ENCODE data around the gene EIF1AX. TPM values are rescaled to one million over a fixed set of nuclear protein-coding genes. Genes with fewer than 3 reads are reported as not detected.
A peak's percentile ranks its signal among the peaks of the same experiment; 100 is the strongest.

Gene EIF1AX
- total and polyA plus RNA-seq, 9 of the 15 experiments (the other 6 are each of a cell fraction or from before 2014, with no cell fraction given) = 54.2 to 178 (median 73.5) TPM

DNA sequence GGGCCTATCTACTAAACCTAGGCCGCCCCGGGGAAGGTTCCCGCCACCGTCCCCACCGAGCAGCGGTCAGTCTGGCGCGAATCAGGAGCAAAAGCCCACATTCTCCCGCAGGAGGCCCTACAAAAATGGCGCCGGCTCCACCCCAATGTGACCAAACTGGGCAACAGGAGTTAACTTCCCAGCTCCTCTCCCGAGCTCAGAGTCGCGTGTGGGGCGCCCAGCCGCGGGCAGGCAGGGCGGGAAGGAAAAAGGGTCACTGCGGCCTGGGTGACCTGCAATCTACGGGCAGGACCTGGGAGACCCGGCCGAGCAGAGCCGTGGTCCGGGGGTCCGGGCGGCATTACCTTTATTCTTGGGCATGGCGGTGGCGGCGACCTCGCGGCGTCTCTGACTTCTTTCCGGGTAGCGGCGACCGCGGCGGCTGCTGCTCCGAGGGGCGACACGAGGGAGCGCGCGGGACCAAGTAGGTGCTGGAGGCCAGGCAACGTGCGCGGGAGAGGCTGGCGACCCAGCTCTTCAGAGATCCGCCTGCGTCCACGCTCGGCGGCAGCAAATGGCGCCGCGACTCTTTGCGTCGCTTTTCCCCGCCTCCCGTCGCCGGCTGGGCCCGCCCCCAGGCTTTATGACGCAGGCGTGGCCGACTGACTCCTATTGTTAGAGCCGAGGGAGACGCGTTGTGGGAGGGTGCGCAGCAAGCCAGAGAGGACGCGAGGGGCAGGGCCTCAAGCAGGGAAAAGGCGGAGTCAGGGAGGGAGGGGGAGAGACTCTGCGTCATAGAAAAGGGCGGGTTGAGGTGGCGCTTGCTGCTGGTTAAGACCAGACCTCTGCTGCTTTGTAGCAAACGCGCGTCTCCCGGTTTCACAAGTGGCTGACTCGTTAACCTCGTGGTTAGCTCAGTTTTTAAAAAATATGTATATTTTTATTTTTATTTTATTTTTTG lies at the start of gene EIF1AX (continued):
- TF ChIP-seq, protein P1, sequence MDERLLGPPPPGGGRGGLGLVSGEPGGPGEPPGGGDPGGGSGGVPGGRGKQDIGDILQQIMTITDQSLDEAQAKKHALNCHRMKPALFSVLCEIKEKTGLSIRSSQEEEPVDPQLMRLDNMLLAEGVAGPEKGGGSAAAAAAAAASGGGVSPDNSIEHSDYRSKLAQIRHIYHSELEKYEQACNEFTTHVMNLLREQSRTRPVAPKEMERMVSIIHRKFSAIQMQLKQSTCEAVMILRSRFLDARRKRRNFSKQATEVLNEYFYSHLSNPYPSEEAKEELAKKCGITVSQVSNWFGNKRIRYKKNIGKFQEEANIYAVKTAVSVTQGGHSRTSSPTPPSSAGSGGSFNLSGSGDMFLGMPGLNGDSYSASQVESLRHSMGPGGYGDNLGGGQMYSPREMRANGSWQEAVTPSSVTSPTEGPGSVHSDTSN (CRISPR knock-in tag; IDR thresholded peaks at IDR 0.05; ENCODE audit: low read depth) = no peak
- TF ChIP-seq, protein P1 (tag; conservative IDR thresholded peaks at IDR 0.05; ENCODE audit: low read depth) = no peak
- TF ChIP-seq, protein P2, sequence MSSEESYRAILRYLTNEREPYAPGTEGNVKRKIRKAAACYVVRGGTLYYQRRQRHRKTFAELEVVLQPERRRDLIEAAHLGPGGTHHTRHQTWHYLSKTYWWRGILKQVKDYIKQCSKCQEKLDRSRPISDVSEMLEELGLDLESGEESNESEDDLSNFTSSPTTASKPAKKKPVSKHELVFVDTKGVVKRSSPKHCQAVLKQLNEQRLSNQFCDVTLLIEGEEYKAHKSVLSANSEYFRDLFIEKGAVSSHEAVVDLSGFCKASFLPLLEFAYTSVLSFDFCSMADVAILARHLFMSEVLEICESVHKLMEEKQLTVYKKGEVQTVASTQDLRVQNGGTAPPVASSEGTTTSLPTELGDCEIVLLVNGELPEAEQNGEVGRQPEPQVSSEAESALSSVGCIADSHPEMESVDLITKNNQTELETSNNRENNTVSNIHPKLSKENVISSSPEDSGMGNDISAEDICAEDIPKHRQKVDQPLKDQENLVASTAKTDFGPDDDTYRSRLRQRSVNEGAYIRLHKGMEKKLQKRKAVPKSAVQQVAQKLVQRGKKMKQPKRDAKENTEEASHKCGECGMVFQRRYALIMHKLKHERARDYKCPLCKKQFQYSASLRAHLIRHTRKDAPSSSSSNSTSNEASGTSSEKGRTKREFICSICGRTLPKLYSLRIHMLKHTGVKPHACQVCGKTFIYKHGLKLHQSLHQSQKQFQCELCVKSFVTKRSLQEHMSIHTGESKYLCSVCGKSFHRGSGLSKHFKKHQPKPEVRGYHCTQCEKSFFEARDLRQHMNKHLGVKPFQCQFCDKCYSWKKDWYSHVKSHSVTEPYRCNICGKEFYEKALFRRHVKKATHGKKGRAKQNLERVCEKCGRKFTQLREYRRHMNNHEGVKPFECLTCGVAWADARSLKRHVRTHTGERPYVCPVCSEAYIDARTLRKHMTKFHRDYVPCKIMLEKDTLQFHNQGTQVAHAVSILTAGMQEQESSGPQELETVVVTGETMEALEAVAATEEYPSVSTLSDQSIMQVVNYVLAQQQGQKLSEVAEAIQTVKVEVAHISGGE (CRISPR knock-in tag; IDR thresholded peaks at IDR 0.05) = 0 out of 6 replicates have a peak, but pooled peaks of 1 of the 3 experiments have one; percentile 11
- TF ChIP-seq, protein P3, sequence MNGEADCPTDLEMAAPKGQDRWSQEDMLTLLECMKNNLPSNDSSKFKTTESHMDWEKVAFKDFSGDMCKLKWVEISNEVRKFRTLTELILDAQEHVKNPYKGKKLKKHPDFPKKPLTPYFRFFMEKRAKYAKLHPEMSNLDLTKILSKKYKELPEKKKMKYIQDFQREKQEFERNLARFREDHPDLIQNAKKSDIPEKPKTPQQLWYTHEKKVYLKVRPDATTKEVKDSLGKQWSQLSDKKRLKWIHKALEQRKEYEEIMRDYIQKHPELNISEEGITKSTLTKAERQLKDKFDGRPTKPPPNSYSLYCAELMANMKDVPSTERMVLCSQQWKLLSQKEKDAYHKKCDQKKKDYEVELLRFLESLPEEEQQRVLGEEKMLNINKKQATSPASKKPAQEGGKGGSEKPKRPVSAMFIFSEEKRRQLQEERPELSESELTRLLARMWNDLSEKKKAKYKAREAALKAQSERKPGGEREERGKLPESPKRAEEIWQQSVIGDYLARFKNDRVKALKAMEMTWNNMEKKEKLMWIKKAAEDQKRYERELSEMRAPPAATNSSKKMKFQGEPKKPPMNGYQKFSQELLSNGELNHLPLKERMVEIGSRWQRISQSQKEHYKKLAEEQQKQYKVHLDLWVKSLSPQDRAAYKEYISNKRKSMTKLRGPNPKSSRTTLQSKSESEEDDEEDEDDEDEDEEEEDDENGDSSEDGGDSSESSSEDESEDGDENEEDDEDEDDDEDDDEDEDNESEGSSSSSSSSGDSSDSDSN (IDR thresholded peaks at IDR 0.05; ENCODE audit: borderline replicate concordance in 1 of 2, low read depth in 2 of 2, low read length in 2 of 2) = no peak
- TF ChIP-seq, protein P4, sequence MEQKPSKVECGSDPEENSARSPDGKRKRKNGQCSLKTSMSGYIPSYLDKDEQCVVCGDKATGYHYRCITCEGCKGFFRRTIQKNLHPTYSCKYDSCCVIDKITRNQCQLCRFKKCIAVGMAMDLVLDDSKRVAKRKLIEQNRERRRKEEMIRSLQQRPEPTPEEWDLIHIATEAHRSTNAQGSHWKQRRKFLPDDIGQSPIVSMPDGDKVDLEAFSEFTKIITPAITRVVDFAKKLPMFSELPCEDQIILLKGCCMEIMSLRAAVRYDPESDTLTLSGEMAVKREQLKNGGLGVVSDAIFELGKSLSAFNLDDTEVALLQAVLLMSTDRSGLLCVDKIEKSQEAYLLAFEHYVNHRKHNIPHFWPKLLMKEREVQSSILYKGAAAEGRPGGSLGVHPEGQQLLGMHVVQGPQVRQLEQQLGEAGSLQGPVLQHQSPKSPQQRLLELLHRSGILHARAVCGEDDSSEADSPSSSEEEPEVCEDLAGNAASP (IDR thresholded peaks at IDR 0.05) = no peak
- TF ChIP-seq, protein P5, sequence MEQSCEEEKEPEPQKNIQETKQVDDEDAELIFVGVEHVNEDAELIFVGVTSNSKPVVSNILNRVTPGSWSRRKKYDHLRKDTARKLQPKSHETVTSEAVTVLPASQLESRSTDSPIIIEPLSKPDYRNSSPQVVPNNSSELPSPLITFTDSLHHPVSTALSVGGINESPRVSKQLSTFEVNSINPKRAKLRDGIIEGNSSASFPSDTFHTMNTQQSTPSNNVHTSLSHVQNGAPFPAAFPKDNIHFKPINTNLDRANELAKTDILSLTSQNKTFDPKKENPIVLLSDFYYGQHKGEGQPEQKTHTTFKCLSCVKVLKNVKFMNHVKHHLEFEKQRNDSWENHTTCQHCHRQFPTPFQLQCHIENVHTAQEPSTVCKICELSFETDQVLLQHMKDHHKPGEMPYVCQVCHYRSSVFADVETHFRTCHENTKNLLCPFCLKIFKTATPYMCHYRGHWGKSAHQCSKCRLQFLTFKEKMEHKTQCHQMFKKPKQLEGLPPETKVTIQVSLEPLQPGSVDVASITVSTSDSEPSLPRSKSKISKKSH (CRISPR knock-in tag; IDR thresholded peaks at IDR 0.05) = no peak
- TF ChIP-seq, protein P6, sequence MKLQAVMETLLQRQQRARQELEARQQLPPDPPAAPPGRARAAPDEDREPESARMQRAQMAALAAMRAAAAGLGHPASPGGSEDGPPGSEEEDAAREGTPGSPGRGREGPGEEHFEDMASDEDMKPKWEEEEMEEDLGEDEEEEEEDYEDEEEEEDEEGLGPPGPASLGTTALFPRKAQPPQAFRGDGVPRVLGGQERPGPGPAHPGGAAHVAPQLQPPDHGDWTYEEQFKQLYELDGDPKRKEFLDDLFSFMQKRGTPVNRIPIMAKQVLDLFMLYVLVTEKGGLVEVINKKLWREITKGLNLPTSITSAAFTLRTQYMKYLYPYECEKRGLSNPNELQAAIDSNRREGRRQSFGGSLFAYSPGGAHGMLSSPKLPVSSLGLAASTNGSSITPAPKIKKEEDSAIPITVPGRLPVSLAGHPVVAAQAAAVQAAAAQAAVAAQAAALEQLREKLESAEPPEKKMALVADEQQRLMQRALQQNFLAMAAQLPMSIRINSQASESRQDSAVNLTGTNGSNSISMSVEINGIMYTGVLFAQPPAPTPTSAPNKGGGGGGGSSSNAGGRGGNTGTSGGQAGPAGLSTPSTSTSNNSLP (IDR thresholded peaks at IDR 0.05; ENCODE audit: borderline replicate concordance, low read depth, low read length) = no peak
- TF ChIP-seq BDP1 (IDR thresholded peaks at IDR 0.05; ENCODE audit: insufficient read depth, insufficient read length) = no peak
- no peak for TF ChIP-seq TRIM24 (IDR thresholded peaks at IDR 0.05)
- peak; percentile 58 for TF ChIP-seq ATF1 (CRISPR knock-in tag; IDR thresholded peaks at IDR 0.05)
- peak; percentile 93 for TF ChIP-seq ATF1 (tag; IDR thresholded peaks at IDR 0.05)
